Measurements from ENCODE around the gene EPOP. TPM values are rescaled to one million over a fixed set of nuclear protein-coding genes. Genes with fewer than 3 reads are reported as not detected.

EPOP gene
- total and polyA plus RNA-seq, 2 of the 13 experiments (the other 11 are each of a cell fraction or from before 2014, with no cell fraction given), result 14.7 to 37.8 TPM

GRCh38 chr17:38657824-38658740, 16.7 kb downstream of the EPOP start (continued):
- TF ChIP-seq THAP7 (CRISPR knock-in tag; IDR thresholded peaks at IDR 0.05) (0 out of 2 replicates have a peak, but pooled peaks have one; percentile 72), ZBTB34 (CRISPR knock-in tag; IDR thresholded peaks at IDR 0.05) (0 out of 2 replicates have a peak, but pooled peaks have one; percentile 37), PCBP1 (IDR thresholded peaks at IDR 0.05; ENCODE audit: borderline replicate concordance, low read depth, low read length) (no peak), ZNF615 (CRISPR knock-in tag; IDR thresholded peaks at IDR 0.05; ENCODE audit: borderline replicate concordance) (no peak), ZHX2 (IDR thresholded peaks at IDR 0.05; ENCODE audit: low read depth) (no peak), ZHX2 (CRISPR knock-in tag; IDR thresholded peaks at IDR 0.05; ENCODE audit: borderline replicate concordance) (0 out of 2 replicates have a peak, but pooled peaks have one; percentile 29), NRL (CRISPR knock-in tag; IDR thresholded peaks at IDR 0.05; ENCODE audit: borderline replicate concordance) (no peak), ZBTB2 (CRISPR knock-in tag; IDR thresholded peaks at IDR 0.05; ENCODE audit: low read depth) (peak; percentile 51; the same call in 1 of the 2 replicates), HNRNPL (IDR thresholded peaks at IDR 0.05; ENCODE audit: low read depth, low read length) (peak; percentile 75; the same call in 1 of the 2 replicates), DR1 (CRISPR knock-in tag; IDR thresholded peaks at IDR 0.05) (no peak), TFDP1 (CRISPR knock-in tag; IDR thresholded peaks at IDR 0.05; ENCODE audit: borderline replicate concordance) (no peak)
